MV-4-11 (cell line): ENCODE data around the gene AP3M1.

ENCODE experiments used
- DNase-seq: peaks from one replicate; lab custom pipeline; 2025; lab: John Stamatoyannopoulos, UW

Gene AP3M1

GRCh38 chr10:74079936-74080590 is 70.6 kb downstream of the AP3M1 start:
- DNase-seq, result no peak

DNA sequence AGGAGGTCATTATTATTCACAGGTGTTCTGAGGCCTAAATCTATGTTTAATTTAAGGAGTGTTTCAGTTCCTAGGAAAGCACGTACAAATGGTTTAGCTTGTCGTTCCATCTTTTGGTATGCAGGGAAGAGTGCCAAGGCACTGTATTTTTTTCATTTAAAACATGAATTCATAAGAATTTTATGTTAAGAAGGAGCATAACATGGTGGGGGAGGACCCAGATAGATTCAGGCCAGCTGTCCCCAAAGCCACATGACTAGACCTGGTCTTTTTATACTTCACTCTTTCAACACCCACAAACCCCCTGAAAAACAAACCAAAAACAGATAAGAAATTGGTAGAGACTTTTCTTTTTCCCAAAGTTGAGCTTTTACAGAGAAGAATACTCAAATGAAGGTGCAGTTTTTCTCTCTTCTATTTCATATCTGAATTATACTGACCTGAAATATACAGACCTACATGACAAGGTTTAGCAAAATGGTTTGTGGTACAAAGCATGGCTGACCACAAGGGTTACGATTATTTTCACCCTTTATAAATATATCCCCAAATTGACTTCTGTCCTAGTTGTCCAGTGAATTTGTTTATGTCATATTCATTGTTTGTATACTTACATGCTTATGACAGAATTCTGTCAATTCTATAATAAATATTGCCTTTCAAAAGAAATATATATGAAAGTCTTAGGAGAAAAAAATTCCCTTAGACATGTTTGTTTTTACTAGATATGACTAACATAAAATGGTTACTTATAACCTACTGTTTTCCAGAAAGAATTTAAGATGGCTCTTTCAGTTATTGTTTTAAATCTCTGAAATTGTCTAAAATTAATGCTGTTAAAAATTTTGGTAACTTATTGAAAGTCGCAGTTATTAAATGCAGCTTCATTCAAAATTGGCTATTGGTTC is 71.3 kb downstream of the AP3M1 start:
- DNase-seq, result no peak

- DNase-seq, result peak; percentile 77
Measured at GRCh38 chr10:74078037-74078436, 72.6 kb downstream of the AP3M1 start.

- DNase-seq, result no peak
Measured at GRCh38 chr10:74077416-74077815, 73.2 kb downstream of the AP3M1 start.

DNA sequence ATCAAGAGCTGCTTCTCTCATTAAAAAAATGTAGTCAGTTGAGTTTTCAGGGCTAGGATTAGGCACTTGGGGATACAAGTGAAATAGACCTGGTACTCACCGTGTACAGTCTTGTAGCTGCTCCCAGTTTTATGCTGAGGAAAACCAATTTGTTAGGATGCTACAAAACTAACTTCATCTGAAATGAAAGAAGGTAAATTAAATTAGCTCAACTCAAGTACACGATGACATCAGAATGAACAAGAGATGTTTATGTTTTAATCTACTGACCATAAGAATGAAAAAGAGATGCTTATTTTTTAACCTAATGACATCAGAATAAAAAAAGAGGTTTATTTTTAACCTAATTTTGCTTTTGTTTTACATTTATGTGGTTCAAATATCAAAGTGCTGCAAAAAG is 73.7 kb downstream of the AP3M1 start:
- DNase-seq, result no peak

DNA sequence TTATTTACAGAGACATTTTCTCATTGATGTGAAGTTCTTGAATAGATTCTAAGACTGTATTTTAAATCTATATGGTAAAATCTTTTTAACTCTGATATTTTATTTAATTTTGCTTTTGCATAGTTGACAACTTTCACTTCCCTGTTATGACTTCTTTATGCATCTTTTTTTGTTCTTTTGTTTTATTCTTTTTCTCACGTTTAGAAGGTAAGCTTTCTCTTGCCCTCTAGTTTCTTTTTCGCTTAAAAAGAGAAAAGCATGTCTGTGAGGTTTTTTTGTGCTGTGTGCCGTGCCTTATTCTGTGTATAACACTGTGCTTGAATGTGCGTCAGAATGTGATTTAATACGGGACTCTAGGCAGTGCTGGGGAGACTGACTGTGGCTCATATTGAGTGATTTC is 74.7 kb downstream of the AP3M1 start:
- DNase-seq, result no peak

- DNase-seq, result no peak
Measured at GRCh38 chr10:74072503-74072902, 78.1 kb downstream of the AP3M1 start.

DNA sequence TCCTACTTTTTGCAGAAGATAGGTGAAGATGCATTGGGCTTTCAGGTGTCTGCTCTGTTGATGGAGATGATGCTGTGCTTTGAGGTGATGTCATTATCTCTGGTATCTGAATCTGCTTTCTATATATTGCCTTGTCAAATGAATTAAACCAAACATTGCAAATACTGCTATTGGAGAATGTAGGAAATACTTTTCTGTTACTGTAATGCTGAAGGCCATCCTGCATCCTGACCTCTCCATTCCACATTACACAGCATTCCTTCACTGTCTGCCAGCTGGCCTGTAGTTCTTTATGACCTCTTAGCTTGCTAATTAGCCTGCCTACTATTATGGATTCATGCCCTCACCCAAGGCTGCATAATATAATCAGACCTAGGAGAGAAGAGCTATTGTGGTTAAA is 79.5 kb downstream of the AP3M1 start:
- no peak for DNase-seq
